ENCODE measurements around the gene PADI2.

PADI2 gene

DNA sequence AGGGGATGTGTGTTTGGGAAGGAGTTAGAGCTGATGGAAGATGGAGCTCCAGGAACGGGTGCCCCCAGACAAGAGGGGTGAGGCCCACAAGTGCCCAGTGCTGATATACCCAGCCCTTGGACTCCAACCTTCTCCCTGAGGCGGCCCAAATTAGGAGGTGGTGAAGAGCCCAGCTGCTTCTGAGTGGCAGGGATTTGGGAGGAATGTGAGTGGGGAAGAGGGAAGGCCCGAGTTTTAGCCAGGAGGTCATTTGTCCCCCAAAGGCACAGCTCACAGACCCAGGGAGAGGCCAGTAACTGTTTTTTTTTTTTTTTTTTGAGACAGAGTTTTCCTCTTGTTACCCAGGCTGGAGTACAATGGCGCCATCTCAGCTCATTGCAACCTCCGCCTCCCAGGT is 1.2 kb upstream of the PADI2 start:
- Histone ChIP-seq H3K36me3 (ENCODE audit: control insufficient read depth, insufficient read depth, low read length) (no peaks in the 10 kb centered on the region), H3K4me1 (ENCODE audit: control insufficient read depth, insufficient read depth, low read length) (no peaks in the 10 kb centered on the region)

GRCh38 chr1:17119773-17120480 is 676 bp upstream of the PADI2 start:
- no peak overlapping the region for H3K9ac ChIP-seq (ENCODE audit: low read depth, low read length)
- peak overlapping the region; percentile 75 for H3K4me3 ChIP-seq (ENCODE audit: low read depth, low read length)
- no peaks in the 10 kb centered on the region for H3K36me3 ChIP-seq (ENCODE audit: control insufficient read depth, insufficient read depth, low read length)
- no peaks in the 10 kb centered on the region for H3K4me1 ChIP-seq (ENCODE audit: control insufficient read depth, insufficient read depth, low read length)
- peaks cover 32% of the 10 kb centered on the region for H3K27me3 ChIP-seq (ENCODE audit: control insufficient read depth, insufficient read depth, low read length)
- H3K9me3 ChIP-seq (ENCODE audit: control insufficient read depth, insufficient read depth, low read length): no peaks in the 10 kb centered on the region

More for the DNA sequence above, 1.2 kb upstream of the PADI2 start:
- Histone ChIP-seq H3K4me3 (ENCODE audit: low read depth, low read length) (no peak overlapping the region), H3K9me3 (ENCODE audit: control insufficient read depth, insufficient read depth, low read length) (no peaks in the 10 kb centered on the region), H3K9ac (ENCODE audit: low read depth, low read length) (no peak overlapping the region), H3K27me3 (ENCODE audit: control insufficient read depth, insufficient read depth, low read length) (peaks cover 32% of the 10 kb centered on the region)

DNA sequence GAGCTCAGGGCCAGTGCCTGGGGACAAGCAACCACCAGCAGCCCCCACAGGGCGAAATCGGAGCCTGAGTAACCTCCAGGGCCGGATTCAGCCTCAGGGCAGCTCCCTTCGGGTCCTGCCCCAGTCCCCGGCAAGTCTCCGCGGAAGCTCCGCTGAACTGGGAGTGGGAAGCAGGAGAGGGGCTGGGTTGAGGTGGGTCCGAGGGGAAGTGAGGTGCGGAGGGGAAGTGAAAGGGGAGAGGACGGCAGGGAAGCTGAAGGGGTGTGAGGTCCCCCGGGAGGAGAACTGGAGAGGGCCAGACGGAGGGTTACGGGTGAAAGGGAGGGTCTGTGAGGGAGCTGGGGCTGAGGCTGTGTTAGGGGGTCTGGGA is 560 bp downstream of the PADI2 start:
- no peaks in the 10 kb centered on the region for H3K4me1 ChIP-seq (ENCODE audit: control insufficient read depth, insufficient read depth, low read length)
- H3K27me3 ChIP-seq (ENCODE audit: control insufficient read depth, insufficient read depth, low read length): peaks cover 32% of the 10 kb centered on the region
- H3K4me3 ChIP-seq (ENCODE audit: low read depth, low read length): peak overlapping the region; percentile 75
- H3K9ac ChIP-seq (ENCODE audit: low read depth, low read length): no peak overlapping the region
- no peaks in the 10 kb centered on the region for H3K36me3 ChIP-seq (ENCODE audit: control insufficient read depth, insufficient read depth, low read length)
- H3K9me3 ChIP-seq (ENCODE audit: control insufficient read depth, insufficient read depth, low read length): no peaks in the 10 kb centered on the region

DNA sequence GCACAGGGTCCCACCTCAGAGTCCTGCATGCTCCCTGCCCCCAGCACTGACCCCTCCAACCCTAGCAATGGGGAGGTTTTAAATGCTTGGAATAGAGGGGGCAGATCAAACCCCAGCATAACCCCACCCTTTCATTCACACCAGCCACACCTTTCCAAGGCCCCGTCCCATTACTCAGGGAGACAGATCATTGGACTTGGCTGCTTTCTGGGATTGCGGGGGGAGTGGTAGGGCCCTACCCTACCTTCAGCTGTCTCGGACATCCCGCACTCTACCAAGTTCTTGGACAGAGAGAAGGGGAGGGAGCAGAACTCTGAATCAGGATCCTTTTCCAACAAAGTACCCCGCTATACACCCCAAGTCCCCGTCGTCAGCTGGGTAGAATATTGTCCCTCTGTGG is 983 bp downstream of the PADI2 start:
- no peak overlapping the region for H3K9ac ChIP-seq (ENCODE audit: low read depth, low read length)
- no peaks in the 10 kb centered on the region for H3K36me3 ChIP-seq (ENCODE audit: control insufficient read depth, insufficient read depth, low read length)
- H3K4me1 ChIP-seq (ENCODE audit: control insufficient read depth, insufficient read depth, low read length): no peaks in the 10 kb centered on the region
- peaks cover 32% of the 10 kb centered on the region for H3K27me3 ChIP-seq (ENCODE audit: control insufficient read depth, insufficient read depth, low read length)
- no peaks in the 10 kb centered on the region for H3K9me3 ChIP-seq (ENCODE audit: control insufficient read depth, insufficient read depth, low read length)
- H3K4me3 ChIP-seq (ENCODE audit: low read depth, low read length): peak overlapping the region; percentile 75

- H3K36me3 ChIP-seq (ENCODE audit: control insufficient read depth, insufficient read depth, low read length): no peaks in the 10 kb centered on the region
- H3K4me3 ChIP-seq (ENCODE audit: low read depth, low read length): peak overlapping the region; percentile 75
- H3K4me1 ChIP-seq (ENCODE audit: control insufficient read depth, insufficient read depth, low read length): no peaks in the 10 kb centered on the region
- H3K9me3 ChIP-seq (ENCODE audit: control insufficient read depth, insufficient read depth, low read length): no peaks in the 10 kb centered on the region
- H3K9ac ChIP-seq (ENCODE audit: low read depth, low read length): no peak overlapping the region
- H3K27me3 ChIP-seq (ENCODE audit: control insufficient read depth, insufficient read depth, low read length): peaks cover 32% of the 10 kb centered on the region
Measured at GRCh38 chr1:17117451-17118265, 1.6 kb downstream of the PADI2 start.

GRCh38 chr1:17116643-17117042 is 2.6 kb downstream of the PADI2 start:
- H3K4me1 ChIP-seq (ENCODE audit: control insufficient read depth, insufficient read depth, low read length): no peaks in the 10 kb centered on the region
- H3K4me3 ChIP-seq (ENCODE audit: low read depth, low read length): no peak overlapping the region
- H3K9ac ChIP-seq (ENCODE audit: low read depth, low read length): no peak overlapping the region
- no peaks in the 10 kb centered on the region for H3K36me3 ChIP-seq (ENCODE audit: control insufficient read depth, insufficient read depth, low read length)
- H3K27me3 ChIP-seq (ENCODE audit: control insufficient read depth, insufficient read depth, low read length): peaks cover 32% of the 10 kb centered on the region
- no peaks in the 10 kb centered on the region for H3K9me3 ChIP-seq (ENCODE audit: control insufficient read depth, insufficient read depth, low read length)

DNA sequence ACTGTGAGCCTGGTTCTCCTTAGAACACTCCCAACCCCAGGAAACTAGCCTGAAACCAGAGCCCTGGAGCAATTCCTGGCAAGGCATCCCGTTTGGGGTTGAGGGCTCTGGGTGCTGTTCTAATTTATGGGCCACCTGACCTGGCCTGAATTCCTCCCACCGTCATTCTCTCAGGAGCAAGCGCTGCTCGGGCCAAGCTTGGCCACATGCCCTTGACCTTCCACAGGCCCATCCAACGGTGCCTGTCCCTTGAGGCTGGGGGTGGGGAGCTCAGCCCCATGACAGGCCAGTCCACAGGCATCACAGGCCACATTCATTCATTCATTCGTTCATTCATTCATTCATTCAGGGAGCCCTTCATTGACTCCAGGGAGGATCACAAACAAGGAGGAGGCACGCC is 5.3 kb downstream of the PADI2 start:
- no peak overlapping the region for H3K4me3 ChIP-seq (ENCODE audit: low read depth, low read length)

GRCh38 chr1:17112496-17113236 is 6.6 kb downstream of the PADI2 start:
- no peak overlapping the region for H3K4me3 ChIP-seq (ENCODE audit: low read depth, low read length)
- no peaks in the 10 kb centered on the region for H3K9me3 ChIP-seq (ENCODE audit: control insufficient read depth, insufficient read depth, low read length)
- peaks cover 13% of the 10 kb centered on the region for H3K27me3 ChIP-seq (ENCODE audit: control insufficient read depth, insufficient read depth, low read length)
- H3K9ac ChIP-seq (ENCODE audit: low read depth, low read length): no peak overlapping the region
- H3K36me3 ChIP-seq (ENCODE audit: control insufficient read depth, insufficient read depth, low read length): no peaks in the 10 kb centered on the region
- H3K4me1 ChIP-seq (ENCODE audit: control insufficient read depth, insufficient read depth, low read length): no peaks in the 10 kb centered on the region

More for the DNA sequence above, 5.3 kb downstream of the PADI2 start:
- Histone ChIP-seq H3K36me3 (ENCODE audit: control insufficient read depth, insufficient read depth, low read length) (no peaks in the 10 kb centered on the region), H3K4me1 (ENCODE audit: control insufficient read depth, insufficient read depth, low read length) (no peaks in the 10 kb centered on the region), H3K9ac (ENCODE audit: low read depth, low read length) (no peak overlapping the region), H3K27me3 (ENCODE audit: control insufficient read depth, insufficient read depth, low read length) (peaks cover 26% of the 10 kb centered on the region), H3K9me3 (ENCODE audit: control insufficient read depth, insufficient read depth, low read length) (no peaks in the 10 kb centered on the region)

GRCh38 chr1:17112076-17112475 is 7.2 kb downstream of the PADI2 start:
- peaks cover 7% of the 10 kb centered on the region for H3K27me3 ChIP-seq (ENCODE audit: control insufficient read depth, insufficient read depth, low read length)
- no peak overlapping the region for H3K9ac ChIP-seq (ENCODE audit: low read depth, low read length)
- H3K9me3 ChIP-seq (ENCODE audit: control insufficient read depth, insufficient read depth, low read length): no peaks in the 10 kb centered on the region
- H3K4me1 ChIP-seq (ENCODE audit: control insufficient read depth, insufficient read depth, low read length): no peaks in the 10 kb centered on the region
- H3K36me3 ChIP-seq (ENCODE audit: control insufficient read depth, insufficient read depth, low read length): no peaks in the 10 kb centered on the region
- H3K4me3 ChIP-seq (ENCODE audit: low read depth, low read length): no peak overlapping the region

GRCh38 chr1:17110555-17110926 is 8.7 kb downstream of the PADI2 start:
- no peak overlapping the region for H3K4me3 ChIP-seq (ENCODE audit: low read depth, low read length)
- no peak overlapping the region for H3K9ac ChIP-seq (ENCODE audit: low read depth, low read length)
- no peaks in the 10 kb centered on the region for H3K27me3 ChIP-seq (ENCODE audit: control insufficient read depth, insufficient read depth, low read length)
- no peaks in the 10 kb centered on the region for H3K4me1 ChIP-seq (ENCODE audit: control insufficient read depth, insufficient read depth, low read length)
- H3K36me3 ChIP-seq (ENCODE audit: control insufficient read depth, insufficient read depth, low read length): no peaks in the 10 kb centered on the region
- H3K9me3 ChIP-seq (ENCODE audit: control insufficient read depth, insufficient read depth, low read length): no peaks in the 10 kb centered on the region

- Histone ChIP-seq H3K9ac (ENCODE audit: low read depth, low read length) (no peak overlapping the region), H3K36me3 (ENCODE audit: control insufficient read depth, insufficient read depth, low read length) (no peaks in the 10 kb centered on the region), H3K9me3 (ENCODE audit: control insufficient read depth, insufficient read depth, low read length) (no peaks in the 10 kb centered on the region), H3K4me1 (ENCODE audit: control insufficient read depth, insufficient read depth, low read length) (no peaks in the 10 kb centered on the region), H3K4me3 (ENCODE audit: low read depth, low read length) (no peak overlapping the region), H3K27me3 (ENCODE audit: control insufficient read depth, insufficient read depth, low read length) (no peaks in the 10 kb centered on the region)
Measured at GRCh38 chr1:17109892-17110554, 9.2 kb downstream of the PADI2 start.
